NCI-H2029 (cell line): ENCODE results near the gene ENTPD1.
"Not testable (repeated sequence)": the region's sequence is repeated elsewhere in the genome, so short reads cannot be mapped to it uniquely, and the experiment has no call there.

Source experiments
- DNase-seq: peaks from one replicate; lab custom pipeline; 2025; lab: John Stamatoyannopoulos, UW

The ENTPD1 gene

DNA sequence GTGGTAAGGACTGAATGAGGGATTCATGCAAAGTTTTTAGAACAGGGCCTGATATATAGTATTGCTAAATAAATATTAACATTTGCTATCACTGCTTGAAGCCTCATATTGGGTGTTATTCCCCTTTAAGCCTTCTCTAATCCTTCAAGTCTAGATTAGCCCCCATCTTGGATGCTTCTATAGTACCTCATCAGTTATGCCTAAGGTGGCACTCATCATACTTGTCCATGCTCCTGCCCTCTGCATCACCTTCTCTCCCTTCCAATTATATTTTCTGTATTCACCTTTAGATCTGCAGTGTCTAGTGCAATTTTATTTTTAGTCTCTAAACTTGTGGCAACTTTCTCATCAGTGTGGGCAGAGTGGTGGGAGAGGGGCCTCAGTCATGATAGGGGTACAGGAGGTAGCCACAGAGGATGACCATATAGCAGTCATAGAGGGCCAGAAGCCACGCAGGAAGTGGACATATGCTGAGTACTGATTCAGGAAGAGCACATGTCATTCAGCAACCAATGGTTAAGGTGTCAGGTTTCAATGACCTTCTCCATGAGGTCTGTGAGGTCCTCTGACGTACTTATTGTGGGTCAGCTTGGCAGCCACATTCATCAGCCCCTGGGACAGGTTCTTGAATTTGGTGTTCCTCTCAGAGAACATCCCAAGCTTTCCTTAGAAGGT is 2.5 kb downstream of the ENTPD1 start:
- peak; percentile 9 for DNase-seq

DNA sequence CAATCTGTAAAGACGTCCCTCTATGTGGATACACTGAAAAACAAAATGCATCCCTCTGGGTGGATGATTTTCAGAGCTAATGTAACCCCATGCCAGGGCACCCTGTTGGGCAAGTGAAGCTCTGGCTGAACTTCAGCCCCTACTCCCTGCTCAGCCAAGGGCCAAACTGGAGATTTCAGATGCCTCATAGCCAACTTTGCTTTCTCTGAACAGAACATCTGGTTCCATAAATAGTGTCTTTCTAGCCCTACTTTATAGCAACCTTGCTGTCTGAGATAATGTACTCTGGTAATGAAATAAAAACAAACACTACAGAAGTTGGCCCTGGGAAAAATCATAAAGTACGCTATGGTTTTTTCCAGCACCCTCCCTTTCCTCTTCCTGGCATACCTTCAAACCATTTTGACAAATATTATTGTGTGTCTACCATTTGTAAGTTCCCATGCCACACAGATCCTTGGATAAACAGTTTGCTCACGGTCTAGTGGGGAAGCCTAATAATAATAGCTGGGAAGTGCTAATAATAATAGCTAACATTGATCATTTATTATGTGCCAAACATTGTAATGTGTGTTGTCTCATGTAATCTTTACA is 3.4 kb downstream of the ENTPD1 start:
- DNase-seq = no peak

DNA sequence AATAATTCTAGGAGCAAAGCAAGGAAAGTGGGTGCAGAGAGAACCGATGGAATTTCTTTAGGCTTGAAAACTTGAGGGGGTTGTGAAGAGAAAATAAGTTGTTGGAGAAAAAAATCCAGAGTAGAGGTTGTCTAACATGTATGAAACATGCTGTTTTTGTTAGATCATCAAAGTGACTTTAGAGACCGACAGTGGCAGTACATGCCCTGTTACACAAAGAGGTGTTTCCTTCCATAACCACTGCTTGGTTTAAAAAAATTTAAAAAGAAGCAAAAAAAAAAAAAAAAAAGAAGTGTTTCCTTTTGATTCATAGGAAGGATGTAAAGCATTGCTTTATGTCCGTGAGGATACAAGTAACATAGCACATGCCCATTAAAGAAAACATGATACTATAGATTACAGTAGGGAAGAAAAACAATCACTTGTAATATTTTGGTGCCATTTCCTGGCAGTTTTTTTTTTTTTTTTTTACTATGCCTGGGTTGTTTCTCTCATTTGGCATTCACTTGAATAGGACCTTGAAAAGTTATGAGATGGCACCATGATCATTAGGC is 6.1 kb downstream of the ENTPD1 start:
- no peak for DNase-seq

DNA sequence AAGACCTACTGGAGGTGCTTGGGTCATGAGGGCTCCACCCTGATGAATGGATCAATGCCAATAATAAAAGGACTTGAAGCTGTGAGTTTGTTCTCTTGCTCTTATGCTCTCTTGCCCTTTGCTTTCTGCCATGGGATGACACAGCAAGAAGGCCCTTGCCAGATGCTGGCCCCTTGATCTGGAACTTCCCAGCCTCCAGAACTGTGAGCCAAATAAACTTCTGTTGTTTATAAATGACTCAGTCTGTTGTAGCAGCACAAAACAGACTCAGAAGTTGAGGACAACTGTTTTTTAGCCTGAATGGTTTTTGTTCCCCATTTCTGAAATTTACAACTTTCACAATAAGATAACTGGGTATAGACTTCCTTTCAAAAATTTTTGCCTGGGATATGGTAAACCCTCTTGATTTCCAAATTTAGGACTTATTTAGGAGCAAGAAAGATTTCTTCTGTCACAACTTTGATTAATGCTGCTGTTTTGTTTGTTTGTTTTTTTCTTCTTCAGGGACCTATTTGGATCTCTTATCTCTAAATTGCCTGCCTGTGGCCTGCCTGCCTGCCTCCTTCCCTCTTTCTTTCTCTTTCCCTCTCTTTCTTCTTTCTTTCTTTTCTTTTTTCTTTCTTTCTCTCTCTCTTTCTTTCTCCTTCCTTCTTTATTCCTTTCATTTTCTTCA is 12.1 kb downstream of the ENTPD1 start:
- DNase-seq = no peak

DNA sequence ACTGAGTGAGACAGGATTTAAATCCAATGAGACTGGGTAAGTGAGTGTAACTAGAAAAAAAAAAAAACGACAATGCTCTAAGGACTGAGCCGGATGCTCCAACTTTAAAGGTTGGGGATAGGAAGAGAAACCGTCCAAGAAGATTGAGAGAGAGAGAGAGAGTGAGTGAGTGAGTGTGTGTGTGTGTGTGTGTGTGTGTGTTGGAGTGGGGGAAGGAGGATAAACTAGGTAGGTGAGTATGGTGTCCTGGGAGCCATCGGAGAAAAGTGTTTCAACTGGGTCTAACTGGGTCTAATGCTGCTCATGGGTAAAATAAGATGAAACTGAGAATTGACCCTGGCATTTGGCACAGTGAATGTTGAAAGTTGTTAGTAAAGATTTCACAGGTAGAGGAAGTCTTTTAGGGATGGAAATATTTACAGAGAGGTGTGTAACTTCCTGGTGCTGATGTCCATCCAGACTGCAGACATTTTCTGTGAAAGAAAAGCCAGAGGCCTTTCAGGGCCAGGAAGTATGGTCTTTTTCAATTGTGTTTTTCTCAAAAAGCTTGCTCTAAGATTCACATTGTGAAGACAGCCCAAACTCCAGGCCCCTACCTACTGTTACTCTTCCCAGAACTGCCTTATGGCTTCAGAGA is 14.2 kb downstream of the ENTPD1 start:
- no peak for DNase-seq

DNA sequence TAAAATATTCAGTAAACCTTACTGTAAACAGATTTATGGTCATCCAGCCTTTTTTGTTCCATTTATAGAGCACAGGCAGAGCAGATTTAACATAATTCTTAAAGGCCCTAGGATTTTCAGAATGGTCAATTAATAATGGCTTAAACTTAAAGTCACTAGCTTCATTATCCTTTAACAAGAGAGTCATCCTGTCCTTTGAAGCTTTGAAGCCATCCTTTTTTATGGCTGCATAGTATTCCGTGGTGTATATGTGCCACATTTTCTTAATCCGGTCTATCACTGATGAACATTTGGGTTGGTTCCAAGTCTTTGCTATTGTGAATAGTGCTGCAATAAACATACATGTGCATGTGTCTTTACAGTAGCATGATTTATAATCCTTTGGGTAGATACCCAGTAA is 17.5 kb downstream of the ENTPD1 start:
- not testable (repeated sequence) for DNase-seq

DNA sequence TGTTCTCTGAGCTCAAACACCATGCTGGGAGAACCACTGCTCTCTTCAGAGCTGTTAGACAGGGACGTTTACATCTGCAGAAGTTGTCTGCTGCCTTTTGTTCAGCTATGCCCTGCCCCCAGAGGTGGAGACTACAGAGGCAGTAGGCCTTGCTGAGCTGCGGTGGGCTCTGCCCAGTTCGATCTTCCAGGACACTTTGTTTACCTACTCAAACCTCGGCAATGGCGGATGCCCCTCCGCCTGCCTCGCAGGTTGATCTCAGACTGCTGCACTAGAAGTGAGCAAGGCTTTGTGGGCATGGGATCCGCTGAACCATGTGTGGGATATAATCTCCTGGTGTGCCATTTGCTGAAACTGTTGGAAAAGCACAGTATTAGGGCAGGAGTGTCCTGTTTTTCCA is 21.7 kb downstream of the ENTPD1 start:
- not testable (repeated sequence) for DNase-seq

DNA sequence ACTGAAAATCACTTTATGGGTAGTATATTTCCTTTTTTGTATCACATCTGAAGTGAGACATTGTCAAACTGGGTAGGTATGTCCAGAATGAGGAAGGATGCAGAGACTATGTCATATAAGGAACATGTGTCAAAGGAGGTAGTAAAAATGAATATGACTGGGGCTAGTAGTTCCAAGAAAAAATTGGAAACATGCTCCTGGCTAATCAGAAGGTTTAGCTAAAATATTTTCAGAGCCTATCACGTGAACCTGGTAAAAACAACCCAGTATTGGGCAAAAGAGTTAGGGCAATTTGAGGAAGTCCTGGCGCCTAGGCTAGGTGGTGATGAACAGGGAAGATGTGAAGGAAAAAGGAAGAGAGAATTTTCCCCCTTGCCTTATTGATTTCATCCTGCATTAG is 26.4 kb downstream of the ENTPD1 start:
- DNase-seq = no peak

DNA sequence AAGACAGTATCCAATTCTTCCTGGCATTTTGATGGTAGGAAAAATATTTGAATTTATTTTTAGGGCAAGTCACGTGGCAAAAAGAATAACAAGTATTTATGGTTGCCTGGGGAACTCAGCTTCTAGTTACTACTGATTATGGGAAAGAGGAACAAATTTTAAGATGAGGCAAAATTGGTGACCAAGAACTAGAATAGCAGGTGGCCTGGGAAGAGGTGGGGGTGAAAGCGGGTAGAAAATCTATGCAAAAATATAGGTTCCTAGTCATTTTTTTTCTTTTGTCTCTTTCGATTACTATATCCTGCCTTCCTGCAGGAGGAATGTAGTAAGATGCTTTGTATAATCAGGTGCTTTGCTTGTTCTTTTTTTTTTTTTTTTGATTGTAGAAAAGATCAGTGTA is 27.8 kb downstream of the ENTPD1 start:
- no peak for DNase-seq

DNA sequence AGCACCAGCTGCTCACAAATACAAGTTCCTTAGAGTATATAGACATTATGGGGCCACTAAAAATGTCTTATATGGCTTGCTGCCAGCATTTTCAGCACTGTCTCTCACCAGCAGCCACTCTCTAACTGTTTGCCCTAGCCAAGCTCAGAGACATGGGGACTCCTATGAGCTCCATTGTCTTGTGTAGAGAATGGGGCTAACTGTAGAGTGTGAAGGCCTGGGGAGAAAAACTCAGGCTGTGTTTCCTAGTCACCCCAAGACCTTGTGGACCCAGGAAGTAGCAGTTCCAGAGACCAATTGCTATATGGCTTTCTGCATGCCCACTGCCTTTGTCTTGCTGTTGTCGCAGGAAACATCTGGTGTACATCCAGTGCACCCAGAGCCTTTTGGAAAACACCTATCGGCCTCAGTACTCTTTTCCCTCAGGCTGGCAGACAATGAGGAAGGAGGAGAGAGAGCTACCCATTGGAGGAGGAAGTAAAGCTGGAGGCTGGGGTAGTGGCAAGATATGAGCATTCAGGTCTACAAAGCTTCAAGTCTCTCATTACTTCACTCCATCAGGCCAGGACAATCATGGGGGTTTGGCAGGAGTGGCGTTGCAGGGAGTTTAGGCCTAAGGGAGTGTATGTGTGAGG is 28.4 kb downstream of the ENTPD1 start:
- no peak for DNase-seq

DNA sequence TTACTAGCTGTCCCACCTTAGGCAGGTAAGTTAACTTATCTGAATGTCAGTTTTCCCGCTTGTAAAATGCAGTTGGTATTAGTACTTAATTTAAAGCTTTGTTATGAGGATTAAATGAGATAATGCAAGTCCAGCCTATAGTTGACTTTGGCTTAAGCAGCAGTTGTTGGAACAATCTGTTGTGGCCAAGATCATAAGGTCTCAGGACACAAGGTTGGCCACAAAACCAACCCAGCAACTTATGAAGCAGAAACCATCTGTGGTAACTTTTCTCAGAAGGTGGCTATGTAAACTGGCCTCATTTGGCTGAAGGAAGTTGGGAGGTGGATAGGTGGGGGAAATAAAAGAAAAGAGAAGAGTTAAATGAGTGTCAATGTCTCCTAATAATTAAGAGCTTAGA is 29.4 kb downstream of the ENTPD1 start:
- DNase-seq = no peak

DNA sequence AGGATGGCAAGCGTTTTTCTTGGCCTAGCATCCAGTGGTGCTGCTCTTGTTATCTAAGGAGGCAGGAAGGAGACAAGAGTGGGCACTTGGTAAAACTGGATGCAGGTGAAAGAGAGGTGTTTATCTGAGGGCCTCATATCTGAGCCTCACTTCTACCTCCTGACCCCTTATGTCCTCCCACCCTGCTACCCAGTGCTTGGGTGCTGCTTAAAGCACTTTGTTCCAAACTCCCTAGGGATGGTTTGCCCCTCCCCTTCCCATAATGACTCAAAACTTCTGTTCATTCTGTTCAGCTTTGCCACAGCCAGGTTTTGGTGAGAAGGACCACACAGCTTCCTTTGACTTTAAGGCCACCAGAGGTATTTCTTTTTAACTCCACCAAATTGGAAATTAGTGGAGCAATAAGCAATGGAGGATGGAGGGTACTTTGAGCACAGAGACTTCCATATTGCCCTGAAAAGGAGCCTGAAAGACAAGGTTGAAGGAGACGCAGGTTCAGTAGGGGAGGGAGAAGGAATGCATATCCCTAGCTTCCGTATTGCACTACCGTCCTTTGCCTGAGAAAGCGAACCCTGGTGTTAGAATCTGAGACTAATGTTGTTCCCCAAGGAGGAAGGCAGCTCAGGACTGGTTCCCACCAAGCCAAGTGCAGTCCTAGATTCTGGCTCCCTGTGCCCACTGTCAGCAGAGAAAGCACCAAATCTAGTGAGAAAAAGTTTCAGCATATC is 30.1 kb downstream of the ENTPD1 start:
- DNase-seq = no peak

DNA sequence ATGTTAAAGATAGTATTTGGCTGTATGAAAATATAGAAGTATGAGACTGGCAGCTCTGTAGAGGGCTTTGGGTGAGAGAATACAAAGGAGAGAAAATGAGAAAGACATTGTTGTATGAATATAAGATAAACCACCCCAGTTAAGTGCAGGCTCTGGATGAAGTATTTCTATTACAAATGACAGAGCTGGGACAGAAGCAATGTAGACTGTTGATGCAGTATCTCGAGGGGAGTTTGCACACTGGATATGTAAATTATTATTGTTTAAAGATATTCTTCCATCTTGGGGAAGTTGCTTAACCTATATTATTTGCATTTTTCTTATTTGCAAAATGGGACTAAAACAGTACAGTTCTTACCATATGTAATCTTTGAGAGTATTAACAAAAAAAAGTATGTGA is 31.5 kb downstream of the ENTPD1 start:
- no peak for DNase-seq

DNA sequence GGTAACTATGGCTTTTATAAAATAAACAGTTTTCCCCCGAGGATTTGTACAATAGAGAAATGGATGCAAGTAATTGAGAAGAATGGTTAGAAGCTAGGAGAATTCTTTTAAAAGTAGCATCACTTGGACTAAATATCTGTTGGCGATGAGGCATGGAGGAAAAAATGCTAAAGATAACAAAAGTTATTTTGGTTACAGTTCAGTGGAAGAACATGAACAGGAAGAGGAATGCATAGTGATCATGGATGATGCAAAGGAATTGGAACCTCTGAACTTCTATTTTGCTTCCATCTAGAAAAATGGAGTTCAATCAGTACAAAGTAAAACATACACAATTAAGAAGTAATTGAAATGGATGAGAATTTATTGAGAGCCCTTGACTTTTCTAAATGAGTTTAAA is 32.9 kb downstream of the ENTPD1 start:
- DNase-seq = no peak

DNA sequence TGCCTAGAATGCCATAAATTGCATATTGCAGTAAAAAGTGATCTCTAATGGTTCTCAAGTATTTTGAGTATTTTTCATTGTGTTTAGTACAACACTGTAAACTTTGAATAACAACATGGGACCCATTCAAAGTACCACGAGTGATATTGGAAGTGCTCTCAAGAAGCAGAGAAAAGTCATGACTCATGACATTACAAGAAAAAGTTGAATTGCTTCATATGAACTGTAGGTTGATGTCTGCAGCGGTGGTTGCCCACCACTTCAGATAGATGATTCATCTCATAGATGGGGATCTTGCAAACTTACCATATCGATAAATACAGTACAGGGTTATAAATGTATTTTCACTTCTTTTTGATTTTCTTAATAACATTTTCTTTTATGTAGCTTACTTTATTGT is 33.9 kb downstream of the ENTPD1 start:
- DNase-seq = no peak

DNA sequence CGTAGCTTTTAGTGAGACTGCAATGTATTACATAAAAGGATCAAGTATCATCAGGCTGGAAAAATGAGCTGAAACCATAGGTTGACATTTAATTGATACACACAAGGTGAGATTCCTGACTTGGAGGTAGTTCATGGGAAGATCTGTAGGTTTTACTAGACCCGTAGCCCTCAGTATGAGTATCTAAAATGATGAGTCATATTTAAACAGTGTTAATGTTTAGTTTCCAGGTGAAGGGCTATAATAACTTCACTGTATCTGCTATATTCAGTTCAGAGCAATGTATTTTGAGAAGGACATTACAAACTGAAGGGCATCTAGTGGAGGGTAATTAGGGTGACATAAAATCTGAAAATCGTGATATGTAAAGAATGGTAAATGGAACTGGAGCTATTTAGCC is 35.0 kb downstream of the ENTPD1 start:
- DNase-seq = no peak

DNA sequence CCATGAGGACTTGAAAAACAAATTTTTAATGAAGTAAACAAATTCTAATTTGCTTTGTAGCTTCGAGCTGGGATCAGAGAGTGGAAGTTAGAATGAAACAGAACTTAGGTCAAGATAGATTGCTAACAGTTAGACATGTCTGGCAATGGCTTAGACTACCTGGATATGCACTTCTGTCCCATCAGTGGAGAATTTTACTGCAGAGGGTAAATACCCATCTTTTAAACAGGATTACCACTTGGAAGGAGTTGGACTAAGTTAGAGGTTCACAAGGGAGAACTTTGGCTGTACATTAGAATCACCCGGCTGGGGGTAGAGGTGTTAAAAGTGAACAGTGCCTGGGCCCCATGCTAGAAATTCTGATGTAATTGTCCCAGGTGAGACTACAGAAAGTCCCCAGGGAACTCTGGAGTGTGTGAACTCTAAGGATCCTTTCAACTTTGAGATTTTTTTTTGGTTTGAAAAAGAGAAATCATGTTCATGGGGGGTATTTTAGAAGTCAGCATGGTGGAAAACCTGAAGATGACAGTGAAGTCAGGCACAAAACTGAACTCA is 35.5 kb downstream of the ENTPD1 start:
- DNase-seq = no peak

DNA sequence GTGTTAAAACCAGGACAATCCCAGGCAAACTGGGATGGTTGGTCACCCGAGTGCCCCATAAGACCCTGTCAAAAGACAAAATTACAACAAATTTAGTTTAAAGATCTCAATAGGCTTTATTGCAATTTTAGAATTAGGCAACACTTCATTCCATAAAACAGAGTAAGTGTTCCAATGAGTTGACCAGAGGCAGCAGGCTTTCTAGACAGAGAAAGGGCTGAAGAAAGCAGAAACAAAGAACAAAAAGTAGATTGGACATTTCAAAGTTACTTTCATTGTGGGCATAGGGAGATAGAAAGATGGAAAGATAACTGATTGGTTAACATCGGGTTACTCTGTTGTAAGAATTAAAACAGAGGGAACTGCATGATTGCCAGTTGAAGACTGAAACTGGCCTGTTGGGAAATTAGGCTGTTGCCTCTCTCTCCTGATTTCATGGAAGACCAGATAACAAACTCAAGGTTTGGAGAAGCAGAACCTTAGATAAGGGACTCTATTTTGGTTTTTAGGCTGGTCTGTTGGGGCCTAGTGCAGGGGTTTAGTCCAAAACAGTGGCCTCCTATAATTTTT is 36.3 kb downstream of the ENTPD1 start:
- no peak for DNase-seq

DNA sequence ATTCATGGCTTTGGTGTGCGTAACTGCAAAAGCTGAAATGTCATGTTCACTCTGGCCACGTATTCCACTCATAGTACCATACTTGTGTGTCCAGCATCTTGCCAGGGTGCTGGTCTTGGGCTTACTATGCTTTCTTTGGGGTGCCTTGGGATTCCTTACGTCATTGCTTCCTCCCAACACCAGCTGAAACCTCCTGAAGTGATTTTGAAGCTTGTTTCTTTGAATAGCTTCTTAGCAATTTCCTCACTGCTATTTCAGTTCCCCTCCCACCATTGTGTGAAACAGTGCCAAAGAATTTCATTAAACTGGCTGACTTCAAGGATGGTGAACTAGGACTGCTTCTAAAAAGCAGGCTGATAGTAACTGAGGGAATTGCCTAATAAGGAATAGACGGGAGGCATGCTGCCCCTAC is 36.9 kb downstream of the ENTPD1 start:
- DNase-seq = no peak

DNA sequence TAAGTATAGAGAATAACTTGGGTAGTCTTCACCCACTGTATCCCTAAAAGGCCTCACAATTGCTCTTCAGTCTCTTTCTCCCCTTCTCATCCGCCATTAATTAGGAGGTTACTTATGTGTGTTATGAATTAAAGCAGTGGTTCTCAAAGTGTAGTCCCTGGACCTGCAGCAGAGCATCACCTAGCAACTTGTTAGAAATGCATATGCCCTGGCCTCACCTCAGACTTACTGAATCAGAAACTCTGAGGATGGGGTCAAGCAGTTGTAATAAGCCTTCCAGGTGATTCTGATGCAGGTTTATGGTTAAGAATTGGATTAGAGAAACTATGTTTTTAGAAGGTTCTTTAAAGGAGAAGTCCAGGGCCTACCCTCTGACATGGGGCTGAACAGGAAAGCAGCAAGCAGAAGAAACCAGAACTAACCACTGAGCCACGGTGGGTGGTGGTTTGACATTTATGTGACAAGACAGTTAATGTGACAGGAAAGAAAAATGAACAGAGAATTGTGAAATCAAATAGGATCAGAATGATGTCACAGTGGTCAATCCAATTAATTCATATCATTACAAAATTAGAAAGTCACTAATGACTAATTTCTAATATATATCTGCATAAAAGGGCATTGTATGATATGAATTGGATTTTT is 37.6 kb downstream of the ENTPD1 start:
- DNase-seq = no peak
